T-helper 2 cell treated with Interferon-gamma antibody and Interleukin-4, amounts not matched to agents 5 μg/mL and 100 μg/mL, for 36 hours (primary cell): ENCODE data around the gene TAF4.

Source experiments
- DNase-seq: peaks from one replicate; pipeline ENCODE4 v3.0.0; 2021; ENCODE audit warnings: low spot score
- H3K27ac Mint-ChIP-seq: one replicate; pipeline ENCODE4 v1.8.0; 2021; ENCODE audit warnings: mild to moderate bottlenecking, mixed read lengths
- H3K27me3 Mint-ChIP-seq: one replicate; pipeline ENCODE4 v1.8.0; 2021; ENCODE audit warnings: low read depth, mixed read lengths
- H3K36me3 Mint-ChIP-seq: one replicate; pipeline ENCODE4 v1.8.0; 2021; ENCODE audit warnings: low read depth, mixed read lengths
- H3K4me1 Mint-ChIP-seq: one replicate; pipeline ENCODE4 v1.8.0; 2021; ENCODE audit warnings: low read depth, mixed read lengths
- H3K4me3 Mint-ChIP-seq: one replicate; pipeline ENCODE4 v1.8.0; 2022; ENCODE audit warnings: mild to moderate bottlenecking, moderate library complexity, mixed read lengths
- H3K9me3 Mint-ChIP-seq: one replicate; pipeline ENCODE4 v1.8.0; 2021; ENCODE audit warnings: mixed read lengths

The TAF4 gene

GRCh38 chr20:62048346-62048761 is 17.3 kb downstream of the TAF4 start:
- no peaks in the 10 kb centered on the region for H3K27me3 Mint-ChIP-seq
- no peaks in the 10 kb centered on the region for H3K9me3 Mint-ChIP-seq
- no peak for DNase-seq
- H3K36me3 Mint-ChIP-seq, result no peaks in the 10 kb centered on the region
- no peak overlapping the region for H3K27ac Mint-ChIP-seq
- H3K4me3 Mint-ChIP-seq, result no peak overlapping the region
- no peaks in the 10 kb centered on the region for H3K4me1 Mint-ChIP-seq

GRCh38 chr20:62047666-62048345 is 17.9 kb downstream of the TAF4 start:
- H3K27me3 Mint-ChIP-seq, result no peaks in the 10 kb centered on the region
- H3K36me3 Mint-ChIP-seq, result no peaks in the 10 kb centered on the region
- H3K27ac Mint-ChIP-seq, result no peak overlapping the region
- no peak overlapping the region for H3K4me3 Mint-ChIP-seq
- no peak for DNase-seq
- H3K9me3 Mint-ChIP-seq, result no peaks in the 10 kb centered on the region
- no peaks in the 10 kb centered on the region for H3K4me1 Mint-ChIP-seq

- Mint-ChIP-seq H3K36me3 (no peaks in the 10 kb centered on the region), H3K27me3 (no peaks in the 10 kb centered on the region), H3K9me3 (no peaks in the 10 kb centered on the region), H3K4me3 (no peak overlapping the region), H3K4me1 (no peaks in the 10 kb centered on the region), H3K27ac (no peak overlapping the region)
- DNase-seq, result no peak
Observed at GRCh38 chr20:62046431-62046830, 19.2 kb downstream of the TAF4 start.

GRCh38 chr20:62045529-62046285 is 20.0 kb downstream of the TAF4 start:
- Mint-ChIP-seq H3K27ac (no peak overlapping the region), H3K9me3 (no peaks in the 10 kb centered on the region), H3K4me1 (no peaks in the 10 kb centered on the region), H3K4me3 (no peak overlapping the region), H3K27me3 (no peaks in the 10 kb centered on the region), H3K36me3 (no peaks in the 10 kb centered on the region)
- no peak for DNase-seq

- Mint-ChIP-seq H3K27ac (no peak overlapping the region), H3K4me1 (no peaks in the 10 kb centered on the region), H3K4me3 (no peak overlapping the region), H3K36me3 (no peaks in the 10 kb centered on the region), H3K27me3 (no peaks in the 10 kb centered on the region), H3K9me3 (no peaks in the 10 kb centered on the region)
- no peak for DNase-seq
Observed at GRCh38 chr20:62045118-62045517, 20.6 kb downstream of the TAF4 start.

GRCh38 chr20:62044631-62045030 is 21.1 kb downstream of the TAF4 start:
- H3K4me3 Mint-ChIP-seq, result no peak overlapping the region
- H3K27ac Mint-ChIP-seq, result no peak overlapping the region
- no peak for DNase-seq
- H3K4me1 Mint-ChIP-seq, result no peaks in the 10 kb centered on the region
- no peaks in the 10 kb centered on the region for H3K36me3 Mint-ChIP-seq
- no peaks in the 10 kb centered on the region for H3K9me3 Mint-ChIP-seq
- no peaks in the 10 kb centered on the region for H3K27me3 Mint-ChIP-seq

GRCh38 chr20:62043131-62043914 is 22.4 kb downstream of the TAF4 start:
- H3K4me1 Mint-ChIP-seq, result no peaks in the 10 kb centered on the region

GRCh38 chr20:62042025-62042820 is 23.5 kb downstream of the TAF4 start:
- no peaks in the 10 kb centered on the region for H3K4me1 Mint-ChIP-seq
- no peaks in the 10 kb centered on the region for H3K27me3 Mint-ChIP-seq
- DNase-seq, result no peak
- H3K36me3 Mint-ChIP-seq, result no peaks in the 10 kb centered on the region
- no peaks in the 10 kb centered on the region for H3K9me3 Mint-ChIP-seq
- no peak overlapping the region for H3K4me3 Mint-ChIP-seq
- no peak overlapping the region for H3K27ac Mint-ChIP-seq

More at GRCh38 chr20:62043131-62043914, 22.4 kb downstream of the TAF4 start:
- Mint-ChIP-seq H3K9me3 (no peaks in the 10 kb centered on the region), H3K27ac (no peak overlapping the region), H3K36me3 (no peaks in the 10 kb centered on the region), H3K4me3 (no peak overlapping the region), H3K27me3 (no peaks in the 10 kb centered on the region)
- DNase-seq, result no peak

GRCh38 chr20:62040933-62041332 is 24.7 kb downstream of the TAF4 start:
- Mint-ChIP-seq H3K4me1 (no peaks in the 10 kb centered on the region), H3K27me3 (no peaks in the 10 kb centered on the region), H3K4me3 (no peak overlapping the region), H3K9me3 (no peaks in the 10 kb centered on the region), H3K36me3 (peaks cover 2% of the 10 kb centered on the region), H3K27ac (no peak overlapping the region)
- DNase-seq, result no peak

- H3K36me3 Mint-ChIP-seq, result peaks cover 2% of the 10 kb centered on the region
- no peaks in the 10 kb centered on the region for H3K4me1 Mint-ChIP-seq
- H3K9me3 Mint-ChIP-seq, result no peaks in the 10 kb centered on the region
- H3K27me3 Mint-ChIP-seq, result no peaks in the 10 kb centered on the region
- DNase-seq, result no peak
- H3K4me3 Mint-ChIP-seq, result no peak overlapping the region
- H3K27ac Mint-ChIP-seq, result no peak overlapping the region
Observed at GRCh38 chr20:62040381-62040922, 25.2 kb downstream of the TAF4 start.

- Mint-ChIP-seq H3K27ac (no peak overlapping the region), H3K36me3 (peaks cover 2% of the 10 kb centered on the region), H3K27me3 (no peaks in the 10 kb centered on the region), H3K4me3 (no peak overlapping the region), H3K4me1 (no peaks in the 10 kb centered on the region), H3K9me3 (no peaks in the 10 kb centered on the region)
- DNase-seq, result no peak
Observed at GRCh38 chr20:62039738-62040137, 25.9 kb downstream of the TAF4 start.

GRCh38 chr20:62032609-62033368 is 32.9 kb downstream of the TAF4 start:
- Mint-ChIP-seq H3K4me3 (no peak overlapping the region), H3K4me1 (peaks cover 24% of the 10 kb centered on the region), H3K27ac (no peak overlapping the region), H3K9me3 (no peaks in the 10 kb centered on the region), H3K27me3 (no peaks in the 10 kb centered on the region), H3K36me3 (peaks cover 2% of the 10 kb centered on the region)
- DNase-seq, result no peak
